HG03066 (cell line): ENCODE measurements around the gene RAMACL.
"Not testable (repeated sequence)": the region's sequence is repeated elsewhere in the genome, so short reads cannot be mapped to it uniquely, and the experiment has no call there.

ENCODE experiments used
- ATAC-seq: cut with Tn5 transposase; IDR thresholded peaks from one replicate; pipeline ENCODE4 v1.9.1; 2021; ENCODE audit warnings: low read depth; ENCODE audit not compliant: unreplicated experiment

Gene RAMACL

GRCh38 chr6:166586424-166587156 is at the start of gene RAMACL:
TSS of gene RAMACL (minus strand) at chr6:166586678. CDS start at chr6:166586477, 201 bp downstream.
- ATAC-seq, result peak; percentile 54

GRCh38 chr6:166635013-166635970 is 48.8 kb upstream of the RAMACL start:
- no peak for ATAC-seq

DNA sequence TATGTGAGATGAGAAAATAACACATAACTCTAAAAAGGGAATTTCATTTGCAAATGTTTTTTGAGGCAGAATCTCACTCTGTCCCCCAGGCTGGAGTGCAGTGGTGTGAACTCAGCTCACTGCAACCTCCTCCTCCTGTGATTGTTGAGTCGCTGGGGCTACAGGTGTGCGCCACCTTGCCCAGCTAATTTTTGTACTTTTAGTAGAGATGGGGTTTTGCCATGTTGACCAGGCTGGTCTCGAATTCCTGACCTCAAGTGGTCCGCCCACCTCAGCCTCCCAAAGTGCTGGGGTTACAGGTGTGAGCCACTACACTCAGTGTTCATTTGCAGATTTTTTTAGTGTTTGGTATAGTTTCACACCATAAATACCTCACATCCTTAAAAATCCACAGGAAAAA is 48.1 kb upstream of the RAMACL start:
- ATAC-seq, result not testable (repeated sequence)

GRCh38 chr6:166633732-166634535 is 47.5 kb upstream of the RAMACL start:
- no peak for ATAC-seq

GRCh38 chr6:166632731-166633130 is 46.3 kb upstream of the RAMACL start:
- no peak for ATAC-seq

DNA sequence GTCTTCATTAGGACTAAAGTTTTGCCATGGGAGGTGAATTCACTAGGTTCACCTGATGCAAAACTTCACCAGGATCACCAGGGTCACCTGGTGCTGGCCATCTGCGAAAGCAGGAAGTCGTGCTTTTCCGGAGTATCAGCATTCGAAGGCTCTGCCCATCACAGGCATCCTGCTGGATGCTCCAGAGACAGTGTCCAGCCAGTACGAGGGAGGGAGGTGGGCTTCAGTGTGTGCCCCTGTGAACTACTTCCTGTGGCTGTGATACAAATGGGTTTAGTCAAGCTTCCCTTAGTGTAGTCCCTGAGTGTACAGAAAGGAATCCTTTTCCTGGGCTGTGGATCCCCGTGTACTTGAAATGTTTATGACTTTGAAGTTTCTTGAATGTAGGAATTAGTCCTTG is 44.0 kb upstream of the RAMACL start:
- ATAC-seq, result no peak

DNA sequence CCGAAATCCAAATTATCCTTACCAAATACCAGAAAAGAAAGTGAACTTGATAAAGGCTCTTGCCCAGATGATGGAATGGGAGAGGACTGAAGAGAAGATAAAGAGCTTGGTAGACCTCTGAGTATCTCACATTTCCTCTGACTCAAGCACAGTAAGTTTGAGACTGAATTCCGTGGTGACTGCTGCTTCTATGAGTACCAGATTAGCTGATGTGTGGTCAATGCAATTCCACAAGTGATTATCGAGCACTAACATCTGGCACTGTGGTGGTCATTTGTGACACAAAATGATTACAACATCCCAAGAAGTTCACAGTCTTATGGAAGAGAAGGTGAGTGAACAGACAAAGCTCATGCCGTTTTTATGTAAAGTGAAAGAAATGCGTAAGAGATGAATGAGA is 43.1 kb upstream of the RAMACL start:
- ATAC-seq, result no peak

GRCh38 chr6:166627875-166628801 is 41.7 kb upstream of the RAMACL start:
- ATAC-seq, result peak; percentile 15

DNA sequence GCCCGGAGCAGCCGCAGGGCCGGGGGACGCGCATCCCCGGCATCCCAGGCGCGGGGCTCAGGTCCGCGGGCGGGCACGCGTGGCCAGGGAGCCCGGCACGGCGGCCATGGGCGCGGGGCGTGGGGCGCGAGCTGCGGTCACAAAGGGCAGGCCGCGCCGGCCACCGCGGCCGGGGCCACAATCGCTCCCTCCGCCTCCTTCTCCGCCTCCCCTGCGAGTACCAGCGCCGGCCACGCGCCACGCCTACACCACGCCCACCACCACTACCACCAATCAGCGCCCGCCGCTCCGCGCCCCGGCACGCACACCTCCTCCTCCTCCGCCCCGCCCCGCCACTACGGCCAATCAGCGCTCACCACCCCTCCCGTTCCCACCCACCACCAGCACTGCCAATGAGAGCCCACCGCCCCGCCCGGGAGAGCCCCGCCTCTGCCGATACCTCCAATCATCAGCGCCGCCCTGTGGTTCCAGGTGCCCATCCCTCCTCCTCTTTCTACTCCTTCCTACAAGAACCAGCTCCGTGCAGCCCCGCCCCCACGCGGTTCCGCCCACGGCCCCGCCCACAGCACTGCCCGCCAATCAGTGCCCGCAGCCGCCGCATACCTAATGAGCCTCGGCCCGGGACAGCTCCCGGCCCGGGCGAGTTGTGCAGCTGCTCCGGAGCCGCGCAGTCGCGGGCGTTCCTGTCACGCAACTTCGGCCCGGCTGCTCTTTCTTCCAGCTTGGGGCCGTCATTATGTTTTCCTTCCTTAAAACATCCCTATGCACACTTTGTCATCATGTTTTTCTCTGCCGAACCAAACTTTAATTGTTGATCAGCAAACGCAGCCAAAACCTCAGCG is 40.8 kb upstream of the RAMACL start, which contains the start of gene RPS6KA2:
Gene RPS6KA2 (minus strand): TSS at position 219 of the 842 bp plus-strand sequence. CDS start 232 bp downstream, outside the sequence.
- peak; percentile 86 for ATAC-seq

DNA sequence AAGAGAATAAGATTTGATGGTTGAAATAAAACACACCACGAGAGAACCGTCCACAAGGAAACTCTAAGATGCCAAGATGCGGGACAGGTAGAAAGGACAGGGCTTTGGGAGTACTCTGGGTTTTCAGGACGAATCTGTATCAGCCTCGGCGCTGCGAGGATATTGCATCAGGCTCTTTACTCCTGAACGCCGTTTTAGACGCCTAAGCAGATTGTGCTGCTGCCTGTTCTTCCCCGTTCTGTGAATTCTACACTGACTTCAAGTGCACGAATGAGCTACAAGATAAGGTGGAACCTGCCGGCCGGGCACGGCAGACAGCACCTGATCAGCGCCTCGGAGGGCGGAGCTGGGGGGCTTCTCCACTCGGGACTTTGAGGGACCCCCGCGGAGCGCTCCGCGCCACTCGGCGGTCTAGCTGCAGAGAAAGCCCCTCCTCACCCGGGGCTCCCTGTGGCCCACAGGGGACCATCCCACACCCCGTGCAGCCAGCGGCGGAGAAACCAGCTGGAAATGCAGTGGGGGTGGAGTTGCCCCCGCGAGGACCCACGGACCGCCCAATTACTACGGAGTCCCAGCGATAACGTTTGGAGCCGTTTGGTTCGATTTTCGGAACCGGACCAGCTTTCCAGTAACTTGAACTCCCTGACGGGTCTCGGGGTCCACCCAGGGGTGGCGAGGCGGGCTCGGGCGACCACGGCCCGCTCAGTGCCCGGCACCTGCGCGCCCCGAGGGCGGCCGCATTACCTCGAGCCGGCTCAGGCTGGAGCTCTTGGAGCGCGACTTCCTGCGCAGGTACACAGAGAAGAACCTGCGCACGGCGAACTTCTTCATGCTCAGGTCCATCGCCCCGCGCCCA is 39.9 kb upstream of the RAMACL start:
- ATAC-seq, result peak; percentile 0

DNA sequence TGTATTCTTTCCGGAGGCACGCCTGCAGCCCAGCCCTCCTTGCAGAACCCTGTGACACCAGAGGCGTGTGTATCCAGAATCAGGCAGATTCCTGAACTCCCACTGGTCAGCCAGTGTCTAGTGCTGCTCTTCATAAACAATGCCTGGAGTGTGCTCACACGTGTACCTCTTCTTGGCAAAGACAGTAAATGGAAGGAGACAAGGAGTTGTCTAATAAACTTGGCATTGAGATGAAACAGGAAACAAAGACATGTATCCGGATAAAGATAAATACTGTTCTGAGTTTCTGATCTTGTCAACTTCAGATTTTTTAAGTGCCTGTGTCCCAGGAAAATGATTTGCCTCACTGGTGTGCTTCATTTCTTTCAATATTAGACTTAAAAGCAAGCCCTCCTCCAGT is 38.9 kb upstream of the RAMACL start:
- ATAC-seq, result no peak

- no peak for ATAC-seq
Observed at GRCh38 chr6:166624275-166624674, 37.8 kb upstream of the RAMACL start.

- ATAC-seq, result no peak
Observed at GRCh38 chr6:166623318-166623717, 36.8 kb upstream of the RAMACL start.

GRCh38 chr6:166621114-166621540 is 34.6 kb upstream of the RAMACL start:
- no peak for ATAC-seq

GRCh38 chr6:166620478-166621113 is 34.1 kb upstream of the RAMACL start:
- ATAC-seq, result no peak

GRCh38 chr6:166619912-166620311 is 33.4 kb upstream of the RAMACL start:
- no peak for ATAC-seq
